Neural cell (in vitro differentiated cells): ENCODE data around the gene HDGFL2.

Experiments used
- CTCF ChIP-seq: fragments of 450-650 bp; IDR thresholded peaks from 2 replicates; pipeline ENCODE4 v1.5.1; 2014; ENCODE audit warnings: antibody characterized with exemption, mild to moderate bottlenecking, moderate library complexity; ENCODE audit not compliant: poor library complexity, severe bottlenecking
- EP300 ChIP-seq: fragments of 450-650 bp; conservative IDR thresholded peaks from 2 replicates; pipeline ENCODE4 v1.6.1; 2014; ENCODE audit warnings: antibody characterized with exemption, mild to moderate bottlenecking, moderate library complexity; ENCODE audit not compliant: poor library complexity, severe bottlenecking
- EZH2 ChIP-seq: fragments of 200-600, 300-800 bp; shearing (Covaris generic), sonication (generic); IDR thresholded peaks from 2 replicates; pipeline ENCODE4 v1.6.1; 2014; ENCODE audit warnings: antibody characterized with exemption, low read length, borderline replicate concordance, mild to moderate bottlenecking; ENCODE audit not compliant: insufficient read depth, poor library complexity, severe bottlenecking
- POLR2AphosphoS5 ChIP-seq: IDR thresholded peaks from 2 replicates; pipeline ENCODE4 v1.6.1; 2012
- RAD21 ChIP-seq: fragments of 450-650 bp; conservative IDR thresholded peaks from 2 replicates; pipeline ENCODE4 v1.6.1; 2014; ENCODE audit warnings: antibody characterized with exemption, mild to moderate bottlenecking, moderate library complexity
- TAF1 ChIP-seq: IDR thresholded peaks from 2 replicates; pipeline ENCODE4 v1.6.1; 2012; ENCODE audit warnings: low read depth

- TF ChIP-seq CTCF: no peak
- no peak for TF ChIP-seq EP300
- no peak for TF ChIP-seq EZH2
- TF ChIP-seq RAD21: no peak
- peak; percentile 65 for TF ChIP-seq POLR2AphosphoS5
- TF ChIP-seq TAF1: no peak
Observed at GRCh38 chr19:4472174-4472974, at the start of gene HDGFL2.
